GM12865 (cell line): ENCODE data around the gene RASGEF1C.

Experiments
- DNase-seq: peaks from one replicate; pipeline ENCODE4 v3.0.0; 2010; ENCODE audit warnings: low read depth
- H3K4me3 ChIP-seq: 2 replicates; pipeline ENCODE4 v1.5.1; 2011; ENCODE audit warnings: mild to moderate bottlenecking, low read depth, low read length, control low read depth
- CTCF ChIP-seq: IDR thresholded peaks from 2 replicates; pipeline ENCODE4 v1.5.1; 2011; ENCODE audit warnings: low read length, control low read depth, low read depth, inconsistent platforms; ENCODE audit not compliant: insufficient read depth; ENCODE audit errors: missing control alignments

Gene RASGEF1C

GRCh38 chr5:180205916-180206315 lies 3.1 kb downstream of the RASGEF1C start:
- no peak for TF ChIP-seq CTCF
- DNase-seq: no peak
- H3K4me3 ChIP-seq: no peak overlapping the region

- no peak for TF ChIP-seq CTCF
- DNase-seq: no peak
These were observed 4.7 kb downstream of the RASGEF1C start for GRCh38 chr5:180204276-180204819.

GRCh38 chr5:180202939-180203573 lies 6.0 kb downstream of the RASGEF1C start:
- TF ChIP-seq CTCF: no peak
- DNase-seq: no peak
- H3K4me3 ChIP-seq: no peak overlapping the region

More at GRCh38 chr5:180204276-180204819, 4.7 kb downstream of the RASGEF1C start:
- no peak overlapping the region for H3K4me3 ChIP-seq

GRCh38 chr5:180201051-180201987 lies 7.7 kb downstream of the RASGEF1C start:
- TF ChIP-seq CTCF: no peak
- no peak for DNase-seq
- H3K4me3 ChIP-seq: no peak overlapping the region

GRCh38 chr5:180199390-180199789 lies 9.6 kb downstream of the RASGEF1C start:
- no peak for DNase-seq
- no peak for TF ChIP-seq CTCF
- H3K4me3 ChIP-seq: no peak overlapping the region

- DNase-seq: no peak
- no peak overlapping the region for H3K4me3 ChIP-seq
- no peak for TF ChIP-seq CTCF
These were observed 10.8 kb downstream of the RASGEF1C start for GRCh38 chr5:180198208-180198607.
